Dendritic cell treated with granulocyte-macrophage colony-stimulating factor and Interleukin-4, amounts not matched to agents 40 ng/mL and 50 ng/mL, for 4 days (primary cell): ENCODE measurements around the gene PTPMT1.
"Not testable (repeated sequence)": the region's sequence is repeated elsewhere in the genome, so short reads cannot be mapped to it uniquely, and the experiment has no call there.

Experiments used
- H3K27ac Mint-ChIP-seq: one replicate; pipeline ENCODE4 v1.8.0; 2022; ENCODE audit warnings: mild to moderate bottlenecking, mixed read lengths
- H3K27me3 Mint-ChIP-seq: one replicate; pipeline ENCODE4 v1.8.0; 2022; ENCODE audit warnings: mild to moderate bottlenecking, mixed read lengths
- H3K36me3 Mint-ChIP-seq: one replicate; pipeline ENCODE4 v1.8.0; 2022; ENCODE audit warnings: low read depth, mixed read lengths
- H3K4me1 Mint-ChIP-seq: one replicate; pipeline ENCODE4 v1.8.0; 2022; ENCODE audit warnings: low read depth, mixed read lengths
- H3K4me3 Mint-ChIP-seq: one replicate; pipeline ENCODE4 v1.8.0; 2022; ENCODE audit warnings: mild to moderate bottlenecking, moderate library complexity, mixed read lengths
- H3K9me3 Mint-ChIP-seq: one replicate; pipeline ENCODE4 v1.8.0; 2022; ENCODE audit warnings: mixed read lengths
- intact Hi-C: fragments of 100-400 bp; cut with micrococcal nuclease; formaldehyde crosslinking; loops from one replicate; pipeline ENCODE4 v1.15.0; 2022

Gene PTPMT1

DNA sequence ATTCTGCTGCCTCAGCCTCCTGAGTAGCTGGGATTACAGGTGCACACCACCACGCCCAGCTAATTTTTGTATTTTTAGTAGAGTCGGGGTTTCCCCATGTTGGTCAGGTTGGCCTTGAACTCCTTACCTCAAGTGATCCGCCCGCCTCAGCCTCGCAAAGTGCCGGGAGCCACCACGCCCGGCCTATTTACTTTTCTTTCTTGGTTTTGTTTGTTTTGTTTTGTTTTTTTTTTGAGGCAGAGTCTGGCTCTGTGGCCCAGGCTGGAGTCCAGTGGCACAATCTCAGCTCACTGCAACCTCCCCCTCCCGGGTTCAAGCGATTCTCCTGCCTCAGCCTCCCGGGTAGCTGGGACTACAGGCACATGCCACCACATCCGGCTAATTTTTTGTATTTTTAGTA is 8.4 kb upstream of the PTPMT1 start:
- not testable (repeated sequence) for H3K36me3 Mint-ChIP-seq, H3K4me3 Mint-ChIP-seq, H3K27me3 Mint-ChIP-seq, H3K27ac Mint-ChIP-seq, H3K9me3 Mint-ChIP-seq
- H3K4me1 Mint-ChIP-seq, result peaks cover 26% of the 10 kb centered on the region
- intact Hi-C loops, result loop anchor here (10.0 kb wide), 1 partner anchor 58 kb away; no protein-coding TSS in a partner anchor

DNA sequence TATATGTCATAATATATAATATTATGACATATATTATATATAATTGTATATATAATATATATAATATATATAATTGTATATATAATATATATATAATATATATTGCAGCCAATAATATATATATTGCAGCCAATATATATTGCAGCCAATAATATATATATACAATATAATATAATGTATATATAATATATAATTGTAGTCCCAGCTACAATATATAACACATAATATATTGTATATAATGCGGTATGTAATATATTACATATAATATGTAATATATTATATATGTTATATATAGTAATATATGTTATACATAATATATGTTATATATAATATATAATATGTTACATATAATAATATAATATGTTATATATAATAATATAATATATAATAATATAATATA is 6.7 kb upstream of the PTPMT1 start:
- Mint-ChIP-seq H3K4me1 (peaks cover 19% of the 10 kb centered on the region), H3K4me3 (no peak overlapping the region), H3K27ac (no peak overlapping the region), H3K36me3 (no peaks in the 10 kb centered on the region), H3K9me3 (no peaks in the 10 kb centered on the region), H3K27me3 (no peaks in the 10 kb centered on the region)
- intact Hi-C loops, result loop anchor here (10.0 kb wide), 1 partner anchor 56 kb away; no protein-coding TSS in a partner anchor

DNA sequence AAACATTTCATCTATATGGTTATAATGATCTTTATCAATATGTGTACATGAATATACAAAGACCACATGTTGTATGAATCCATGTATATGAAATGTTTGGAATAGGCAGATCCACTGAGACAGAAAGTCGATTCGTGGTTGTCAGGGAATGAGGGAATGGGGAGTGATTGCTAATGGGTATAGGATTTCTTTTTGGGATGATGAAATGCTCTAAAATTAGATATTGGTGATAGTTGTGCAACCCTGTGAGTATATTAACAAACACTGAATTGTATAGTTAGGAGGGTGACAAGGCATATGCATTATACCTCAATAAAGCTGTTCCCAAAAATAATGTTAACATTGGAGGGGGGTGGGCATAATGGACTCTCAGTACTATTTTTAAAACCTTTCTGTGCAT is 5.0 kb upstream of the PTPMT1 start:
- intact Hi-C loops, result no loop called here
- no peaks in the 10 kb centered on the region for H3K36me3 Mint-ChIP-seq
- peaks cover 22% of the 10 kb centered on the region for H3K4me1 Mint-ChIP-seq
- H3K27me3 Mint-ChIP-seq, result no peaks in the 10 kb centered on the region
- no peaks in the 10 kb centered on the region for H3K9me3 Mint-ChIP-seq
- H3K4me3 Mint-ChIP-seq, result no peak overlapping the region
- H3K27ac Mint-ChIP-seq, result no peak overlapping the region

DNA sequence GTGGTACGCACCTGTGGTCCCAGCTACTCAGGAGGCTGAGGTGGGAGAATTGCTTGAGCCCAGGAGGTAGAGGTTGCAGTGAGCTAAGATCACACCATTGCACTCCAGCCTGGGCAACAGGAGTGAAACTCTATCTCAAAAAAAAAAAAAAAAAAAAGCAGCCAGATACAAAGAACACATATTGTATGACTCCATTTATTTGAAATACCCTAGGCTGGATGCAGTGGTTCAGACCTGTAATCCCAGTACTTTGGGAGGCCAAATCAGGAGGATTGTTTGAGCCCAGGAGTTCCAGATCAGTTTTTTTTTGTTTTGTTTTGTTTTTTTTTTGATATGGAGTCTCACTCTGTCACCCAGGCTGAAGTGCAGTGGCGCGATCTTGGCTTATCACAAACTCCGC is 3.0 kb upstream of the PTPMT1 start:
- H3K27ac Mint-ChIP-seq, intact Hi-C loops, H3K9me3 Mint-ChIP-seq, H3K27me3 Mint-ChIP-seq, H3K36me3 Mint-ChIP-seq, H3K4me3 Mint-ChIP-seq: not testable (repeated sequence)
- H3K4me1 Mint-ChIP-seq, result peaks cover 31% of the 10 kb centered on the region

DNA sequence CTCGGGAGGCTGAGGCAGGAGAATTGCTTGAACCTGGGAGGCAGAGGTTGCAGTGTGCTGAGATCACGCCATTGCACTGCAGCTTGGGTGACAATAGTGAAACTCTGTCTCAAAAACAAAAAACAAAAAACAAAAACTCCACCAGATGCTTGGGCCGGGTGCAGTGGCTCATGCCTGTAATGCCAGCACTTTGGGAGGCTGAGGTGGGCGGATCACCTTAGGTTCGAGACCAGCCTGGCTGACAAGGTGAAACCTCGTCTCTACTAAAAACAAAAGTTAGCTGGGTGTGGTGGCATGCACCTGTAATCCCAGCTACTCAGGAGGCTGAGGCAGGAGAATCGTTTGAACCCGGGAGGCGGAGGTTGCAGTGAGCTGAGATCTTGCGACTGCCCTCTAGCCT is 1.0 kb upstream of the PTPMT1 start:
- H3K9me3 Mint-ChIP-seq, intact Hi-C loops, H3K27me3 Mint-ChIP-seq: not testable (repeated sequence)
- peaks cover 31% of the 10 kb centered on the region for H3K4me1 Mint-ChIP-seq
- peaks cover 13% of the 10 kb centered on the region for H3K36me3 Mint-ChIP-seq
- peak overlapping the region; percentile 87 for H3K27ac Mint-ChIP-seq
- H3K4me3 Mint-ChIP-seq, result peak overlapping the region; percentile 23

DNA sequence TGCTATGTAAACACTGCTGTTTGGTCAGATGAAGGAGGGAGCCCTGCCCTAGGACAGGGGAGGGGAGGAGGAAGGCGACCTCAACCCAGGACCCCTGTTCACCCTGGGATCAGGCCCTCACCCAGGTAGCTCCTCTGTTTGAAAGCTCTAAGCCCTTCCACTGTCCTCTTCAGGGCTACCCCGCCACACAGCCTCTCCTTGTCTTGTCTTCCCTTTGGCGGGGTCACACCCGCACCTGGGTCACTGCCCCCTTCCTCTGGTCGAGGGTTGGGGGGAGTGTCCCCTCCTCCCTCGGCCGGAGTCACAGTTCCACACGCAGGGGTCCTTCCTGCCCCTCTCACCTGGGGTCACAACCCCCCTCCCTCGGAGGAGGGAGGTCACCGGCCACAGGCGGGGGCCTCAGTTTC is 463 bp upstream of the PTPMT1 start:
- Mint-ChIP-seq H3K27ac (peak overlapping the region; percentile 87), H3K9me3 (no peaks in the 10 kb centered on the region), H3K36me3 (peaks cover 19% of the 10 kb centered on the region), H3K4me3 (peak overlapping the region; percentile 85), H3K27me3 (no peaks in the 10 kb centered on the region), H3K4me1 (peaks cover 34% of the 10 kb centered on the region)
- intact Hi-C loops, result no loop called here

DNA sequence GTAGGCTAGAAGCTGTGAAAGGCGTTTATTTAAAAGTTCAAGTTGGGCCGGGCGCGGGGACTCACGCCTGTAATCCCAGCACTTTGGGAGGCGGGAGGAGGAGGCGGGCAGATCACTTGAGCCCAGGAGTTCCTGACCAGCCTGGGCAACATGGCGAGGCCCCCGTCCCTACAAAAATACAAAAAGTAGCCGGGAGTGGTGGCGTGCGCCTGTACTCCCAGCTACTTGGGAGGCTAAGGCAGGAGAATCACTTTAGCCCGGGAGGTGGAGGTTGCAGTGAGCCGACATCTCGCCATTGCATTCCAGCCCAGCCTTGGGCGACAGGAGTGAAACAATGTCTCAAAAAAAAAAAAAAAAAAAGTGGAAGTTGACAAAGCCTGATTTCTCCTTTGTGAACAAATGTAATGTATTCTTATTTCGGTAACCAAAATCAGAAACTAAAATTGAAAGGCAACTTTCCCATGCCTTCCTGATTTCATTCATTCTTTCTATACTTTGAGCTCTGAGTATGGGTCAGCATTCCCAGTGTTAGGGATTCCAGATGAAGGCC is 825 bp downstream of the PTPMT1 start:
- H3K36me3 Mint-ChIP-seq, result peaks cover 30% of the 10 kb centered on the region
- intact Hi-C loops, result no loop called here
- H3K4me1 Mint-ChIP-seq, result peaks cover 30% of the 10 kb centered on the region
- H3K27me3 Mint-ChIP-seq, result no peaks in the 10 kb centered on the region
- no peaks in the 10 kb centered on the region for H3K9me3 Mint-ChIP-seq
- peak overlapping the region; percentile 87 for H3K27ac Mint-ChIP-seq
- H3K4me3 Mint-ChIP-seq, result peak overlapping the region; percentile 85

DNA sequence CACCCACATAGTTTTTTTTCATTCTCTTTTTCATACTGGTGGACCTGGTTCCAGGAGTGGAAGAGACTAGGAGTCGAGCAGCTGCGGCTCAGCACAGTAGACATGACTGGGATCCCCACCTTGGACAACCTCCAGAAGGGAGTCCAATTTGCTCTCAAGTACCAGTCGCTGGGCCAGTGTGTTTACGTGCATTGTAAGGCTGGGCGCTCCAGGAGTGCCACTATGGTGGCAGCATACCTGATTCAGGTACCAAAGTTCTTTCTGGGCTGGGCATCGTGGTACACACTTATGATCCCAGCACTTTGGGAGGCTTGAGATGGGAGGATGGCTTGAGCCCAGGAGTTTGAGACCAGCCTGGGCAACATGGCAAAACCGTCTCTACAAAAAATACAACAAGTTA is 4.2 kb downstream of the PTPMT1 start:
- no peak overlapping the region for H3K4me3 Mint-ChIP-seq

DNA sequence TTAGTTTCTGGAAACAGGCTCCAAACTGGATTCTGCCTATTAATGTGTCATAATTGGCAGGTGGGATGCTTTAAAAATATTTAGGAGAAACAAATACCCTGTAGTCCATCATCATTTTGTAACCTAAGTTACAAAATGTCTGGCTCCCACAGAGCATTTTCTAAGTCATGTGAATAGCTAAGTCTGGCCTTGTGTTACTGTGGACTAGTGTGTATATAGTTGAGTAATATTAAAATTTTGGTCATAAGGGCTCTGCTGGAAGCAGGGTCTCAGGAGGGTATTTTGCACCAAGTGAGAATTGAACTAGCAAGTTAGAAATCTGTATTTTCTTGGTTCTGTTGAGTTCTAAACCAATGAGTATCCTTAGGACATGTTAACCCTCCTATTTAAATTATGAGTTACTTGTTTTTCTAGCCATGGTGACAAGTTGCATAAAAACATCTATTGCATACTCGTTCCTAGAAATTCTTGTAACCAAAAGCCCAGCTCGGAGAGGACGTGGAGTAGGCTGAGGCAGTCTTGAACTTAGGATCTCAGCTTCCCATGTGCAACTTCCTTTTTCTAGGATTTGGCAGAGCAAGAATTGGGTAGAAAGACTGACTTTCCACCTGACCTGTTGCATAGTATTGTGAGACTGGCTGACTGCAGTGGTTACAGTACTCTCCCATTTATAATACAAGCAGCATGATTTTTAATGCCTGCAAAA is 5.4 kb downstream of the PTPMT1 start:
- H3K4me3 Mint-ChIP-seq, result no peak overlapping the region
- no peak overlapping the region for H3K27ac Mint-ChIP-seq
- no peaks in the 10 kb centered on the region for H3K27me3 Mint-ChIP-seq
- H3K4me1 Mint-ChIP-seq, result peaks cover 24% of the 10 kb centered on the region
- intact Hi-C loops, result no loop called here
- H3K36me3 Mint-ChIP-seq, result peaks cover 73% of the 10 kb centered on the region
- H3K9me3 Mint-ChIP-seq, result no peaks in the 10 kb centered on the region

More for the DNA sequence above, 4.2 kb downstream of the PTPMT1 start:
- H3K36me3 Mint-ChIP-seq, result peaks cover 64% of the 10 kb centered on the region
- H3K9me3 Mint-ChIP-seq, result no peaks in the 10 kb centered on the region
- no peak overlapping the region for H3K27ac Mint-ChIP-seq
- H3K4me1 Mint-ChIP-seq, result peaks cover 31% of the 10 kb centered on the region
- intact Hi-C loops, result no loop called here
- no peaks in the 10 kb centered on the region for H3K27me3 Mint-ChIP-seq

DNA sequence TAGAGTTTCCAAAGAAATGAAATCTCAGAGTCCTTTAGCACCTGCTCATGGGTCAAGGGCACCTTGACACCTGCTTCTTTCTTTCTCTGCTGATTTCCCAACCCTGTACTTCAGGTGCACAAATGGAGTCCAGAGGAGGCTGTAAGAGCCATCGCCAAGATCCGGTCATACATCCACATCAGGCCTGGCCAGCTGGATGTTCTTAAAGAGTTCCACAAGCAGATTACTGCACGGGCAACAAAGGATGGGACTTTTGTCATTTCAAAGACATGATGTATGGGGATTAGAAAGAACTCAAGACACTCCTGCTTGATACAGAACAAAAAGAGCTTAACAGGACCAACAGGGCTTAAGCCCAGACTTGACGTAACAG is 5.9 kb downstream of the PTPMT1 start:
- H3K36me3 Mint-ChIP-seq, result peaks cover 78% of the 10 kb centered on the region
- no peak overlapping the region for H3K4me3 Mint-ChIP-seq
- no peaks in the 10 kb centered on the region for H3K9me3 Mint-ChIP-seq
- H3K4me1 Mint-ChIP-seq, result peaks cover 27% of the 10 kb centered on the region
- no peak overlapping the region for H3K27ac Mint-ChIP-seq
- H3K27me3 Mint-ChIP-seq, result no peaks in the 10 kb centered on the region
- intact Hi-C loops, result no loop called here

DNA sequence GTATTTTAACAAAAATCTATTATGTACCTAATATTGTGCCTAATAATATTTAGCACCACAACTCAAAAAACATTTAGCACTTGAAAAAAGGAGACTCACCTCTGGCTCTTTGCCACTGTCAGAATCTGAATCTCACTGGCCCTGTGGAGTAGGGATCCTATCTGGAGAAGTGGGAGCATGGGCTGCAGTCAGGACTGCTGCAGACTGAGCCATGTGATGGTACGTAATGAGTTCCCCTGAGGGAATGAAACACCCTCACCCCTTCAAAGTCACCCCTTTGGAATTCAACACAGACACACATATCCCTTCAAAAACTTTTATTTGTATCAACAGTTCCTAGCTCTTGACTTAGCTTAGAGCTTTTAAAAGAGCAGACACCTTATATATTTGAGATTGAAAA is 6.5 kb downstream of the PTPMT1 start:
- intact Hi-C loops, result no loop called here
- Mint-ChIP-seq H3K36me3 (peaks cover 84% of the 10 kb centered on the region), H3K9me3 (no peaks in the 10 kb centered on the region), H3K27ac (no peak overlapping the region), H3K27me3 (no peaks in the 10 kb centered on the region), H3K4me1 (peaks cover 22% of the 10 kb centered on the region), H3K4me3 (no peak overlapping the region)

DNA sequence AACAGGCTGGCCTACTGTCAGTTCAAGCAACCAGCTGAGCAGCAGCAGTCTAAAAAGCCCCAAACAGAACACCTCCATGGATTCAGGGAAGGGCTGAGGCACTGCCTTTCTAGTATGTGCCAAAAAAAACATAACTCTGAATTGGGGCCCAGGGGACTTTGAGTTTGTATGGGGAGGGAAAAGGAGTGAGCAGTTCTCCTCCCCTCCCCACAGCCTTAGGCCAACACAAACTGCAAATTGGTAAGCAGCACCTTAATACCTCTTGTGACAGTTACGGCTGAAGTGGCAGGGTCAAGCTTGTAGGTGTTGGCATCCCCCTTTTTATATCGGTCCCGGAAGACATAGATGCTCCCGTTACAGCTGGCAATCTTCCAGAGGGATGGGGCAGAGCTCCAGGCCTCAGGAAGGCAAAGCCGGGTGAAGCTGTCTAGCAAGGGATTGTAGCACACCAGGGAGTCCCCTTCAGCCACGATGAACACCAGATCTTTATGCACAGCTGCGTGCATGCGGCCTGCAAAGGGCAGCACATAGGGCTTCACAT is 7.4 kb downstream of the PTPMT1 start:
- no peak overlapping the region for H3K27ac Mint-ChIP-seq

DNA sequence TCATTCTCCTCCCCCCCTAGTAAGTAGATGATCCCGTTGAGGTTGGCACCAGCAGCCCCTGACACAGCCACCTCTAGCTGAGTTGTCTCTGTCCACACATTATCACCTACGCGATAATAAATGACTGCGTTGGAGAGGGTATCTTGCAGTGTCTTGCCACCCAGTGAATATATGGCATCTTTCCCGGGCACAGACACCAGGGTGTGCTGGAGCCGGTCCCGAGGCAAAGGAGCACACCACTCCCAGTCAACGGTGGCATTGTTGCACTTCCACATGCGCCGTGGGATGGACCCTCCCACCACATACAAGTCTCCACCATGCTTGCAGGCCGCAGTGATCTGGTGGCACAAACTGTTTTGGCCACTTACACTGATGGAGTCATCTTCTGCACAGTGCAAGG is 7.9 kb downstream of the PTPMT1 start:
- no peak overlapping the region for H3K27ac Mint-ChIP-seq
- H3K4me1 Mint-ChIP-seq, result peaks cover 33% of the 10 kb centered on the region
- H3K27me3 Mint-ChIP-seq, result no peaks in the 10 kb centered on the region
- H3K4me3 Mint-ChIP-seq, result no peak overlapping the region
- no peaks in the 10 kb centered on the region for H3K9me3 Mint-ChIP-seq
- intact Hi-C loops, result no loop called here
- peaks cover 91% of the 10 kb centered on the region for H3K36me3 Mint-ChIP-seq

More for the DNA sequence above, 7.4 kb downstream of the PTPMT1 start:
- H3K4me3 Mint-ChIP-seq, result no peak overlapping the region
- peaks cover 93% of the 10 kb centered on the region for H3K36me3 Mint-ChIP-seq
- no peaks in the 10 kb centered on the region for H3K27me3 Mint-ChIP-seq
- peaks cover 28% of the 10 kb centered on the region for H3K4me1 Mint-ChIP-seq
- intact Hi-C loops, result no loop called here
- H3K9me3 Mint-ChIP-seq, result no peaks in the 10 kb centered on the region

DNA sequence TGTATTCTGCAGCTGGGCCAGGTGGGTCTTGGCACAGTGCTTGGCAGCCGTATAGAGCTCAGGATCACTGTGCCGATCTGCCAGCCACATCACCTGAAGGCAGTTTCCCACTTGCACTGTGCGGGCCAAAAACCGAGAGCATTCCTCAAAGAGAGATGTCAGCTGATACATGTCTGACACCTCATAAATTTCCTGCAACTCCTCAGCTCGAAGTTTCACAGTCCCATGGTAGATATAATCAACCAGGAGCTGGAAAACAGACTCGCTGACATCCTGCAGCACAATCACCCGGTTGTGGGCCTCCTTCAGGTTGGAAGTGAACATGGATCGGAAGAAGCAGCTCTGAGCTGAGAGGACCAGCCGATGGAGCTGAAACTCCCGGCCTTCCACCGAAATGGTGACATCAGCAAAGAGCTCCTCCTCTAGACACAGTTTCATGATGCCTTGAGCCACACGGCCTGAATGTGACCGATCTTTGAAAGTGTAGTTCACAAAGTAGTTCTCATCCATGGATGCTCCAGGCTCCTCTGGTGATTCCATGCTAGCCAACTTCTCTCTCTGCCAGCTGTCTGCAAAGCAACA is 12.2 kb downstream of the PTPMT1 start:
- Mint-ChIP-seq H3K36me3 (peaks cover 85% of the 10 kb centered on the region), H3K9me3 (no peaks in the 10 kb centered on the region), H3K27ac (no peak overlapping the region), H3K4me3 (no peak overlapping the region), H3K4me1 (peaks cover 41% of the 10 kb centered on the region), H3K27me3 (no peaks in the 10 kb centered on the region)
- intact Hi-C loops, result loop anchor here (5.0 kb wide), 1 partner anchor 35 kb away; no protein-coding TSS in a partner anchor
